ENCODE measurements around the gene MERTK. TPM values are rescaled to one million over a fixed set of nuclear protein-coding genes. Genes with fewer than 3 reads are reported as not detected.
A peak's percentile ranks its signal among the peaks of the same experiment; 100 is the strongest.
"Not testable (repeated sequence)": the region's sequence is repeated elsewhere in the genome, so short reads cannot be mapped to it uniquely, and the experiment has no call there.

MERTK gene
- total RNA-seq, 1 experiment from 2014 or later, result 0.25 TPM

DNA sequence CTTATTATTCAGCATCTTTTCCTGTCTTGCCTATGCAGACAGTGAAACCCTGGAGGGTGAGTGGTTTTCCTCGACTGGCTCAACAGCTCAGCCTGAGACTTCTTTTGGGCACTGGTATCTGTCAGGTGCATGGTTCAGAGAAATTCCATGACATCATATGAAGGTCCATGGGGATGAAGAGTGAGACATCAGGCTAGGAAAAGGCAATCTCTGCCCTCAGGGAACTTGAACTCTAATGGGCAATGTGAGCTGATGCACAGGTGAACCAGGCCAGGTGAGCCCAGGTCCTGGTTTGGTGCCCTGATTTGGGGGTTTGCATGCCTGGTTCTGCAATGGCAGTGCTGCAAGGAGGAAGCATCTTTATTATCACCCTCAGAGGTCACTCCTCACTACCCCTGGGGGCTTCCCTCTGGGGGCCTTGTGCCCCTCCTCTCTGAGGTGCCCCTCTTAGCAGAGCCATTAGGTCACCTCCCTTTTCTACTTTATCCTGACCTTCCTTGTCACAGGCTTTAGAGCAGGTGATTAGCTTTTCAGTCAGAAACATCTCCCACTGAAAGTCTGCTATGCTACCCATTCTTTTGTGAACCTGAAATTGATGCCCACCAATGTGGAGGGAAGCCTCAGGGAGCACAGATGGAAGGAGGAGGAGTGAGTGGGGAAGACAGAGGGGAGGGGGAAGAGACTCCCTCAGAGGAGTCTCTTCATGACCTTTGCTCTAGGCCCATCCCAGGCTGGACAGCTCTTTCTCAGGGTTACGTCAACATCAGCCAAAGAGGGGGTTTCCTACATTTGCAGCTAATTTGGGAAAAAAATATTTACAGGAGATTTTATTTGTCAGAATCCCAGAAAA, 47.3 kb downstream of the MERTK start:
- no peak for DNase-seq (ENCODE audit: low read depth)

DNA sequence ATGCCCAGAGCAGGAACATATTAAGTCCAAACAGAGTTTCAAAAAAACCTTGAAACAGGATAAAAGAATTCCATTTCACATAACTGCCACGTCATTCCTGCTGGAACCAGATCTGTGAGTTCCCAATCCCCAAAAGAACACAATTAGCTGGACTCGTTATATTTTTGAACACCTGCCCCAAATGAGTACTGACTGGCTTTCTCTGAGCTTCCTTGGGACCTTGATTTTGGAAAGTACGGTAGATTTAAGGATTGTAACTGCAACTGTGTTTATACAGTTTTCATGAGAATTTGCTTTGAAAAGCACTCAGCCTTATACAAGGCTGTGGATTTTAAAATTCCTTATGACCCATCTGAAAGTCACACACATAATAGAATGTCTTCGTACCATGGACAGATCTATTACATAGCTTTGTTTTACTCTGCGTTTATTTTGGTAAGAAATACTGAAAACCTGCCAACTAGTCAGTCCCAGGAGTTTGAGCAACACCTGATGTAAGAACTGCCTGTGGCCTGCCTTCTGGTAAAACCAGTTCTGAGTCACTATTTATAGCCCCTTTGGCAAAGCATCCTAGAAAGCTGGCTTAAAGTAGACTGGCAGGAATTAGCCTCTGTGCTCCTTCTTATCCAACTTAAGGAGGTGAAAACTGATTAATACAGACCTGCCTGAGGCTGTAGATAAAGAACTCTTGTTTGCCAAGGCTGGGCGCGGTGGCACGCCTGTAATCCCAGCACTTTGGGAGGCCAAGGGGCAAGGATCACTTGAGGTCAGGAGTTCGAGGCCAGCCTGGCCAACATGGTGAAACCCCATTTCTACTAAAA, 48.1 kb downstream of the MERTK start:
- peak; percentile 89 for DNase-seq (ENCODE audit: low read depth)

DNA sequence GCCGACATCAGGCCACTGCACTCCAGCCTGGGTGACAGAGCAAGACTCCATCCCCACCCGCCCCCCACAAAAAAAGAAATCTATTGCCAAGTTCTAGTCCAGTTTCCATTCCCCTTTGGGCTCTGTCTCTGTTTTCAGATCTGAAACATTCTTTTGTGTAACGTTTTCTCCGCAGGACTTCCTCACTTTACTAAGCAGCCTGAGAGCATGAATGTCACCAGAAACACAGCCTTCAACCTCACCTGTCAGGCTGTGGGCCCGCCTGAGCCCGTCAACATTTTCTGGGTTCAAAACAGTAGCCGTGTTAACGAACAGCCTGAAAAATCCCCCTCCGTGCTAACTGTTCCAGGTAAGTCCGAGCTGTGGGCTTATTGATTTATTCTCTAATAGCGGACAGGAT, 48.8 kb downstream of the MERTK start:
- DNase-seq (ENCODE audit: low read depth), result no peak

DNA sequence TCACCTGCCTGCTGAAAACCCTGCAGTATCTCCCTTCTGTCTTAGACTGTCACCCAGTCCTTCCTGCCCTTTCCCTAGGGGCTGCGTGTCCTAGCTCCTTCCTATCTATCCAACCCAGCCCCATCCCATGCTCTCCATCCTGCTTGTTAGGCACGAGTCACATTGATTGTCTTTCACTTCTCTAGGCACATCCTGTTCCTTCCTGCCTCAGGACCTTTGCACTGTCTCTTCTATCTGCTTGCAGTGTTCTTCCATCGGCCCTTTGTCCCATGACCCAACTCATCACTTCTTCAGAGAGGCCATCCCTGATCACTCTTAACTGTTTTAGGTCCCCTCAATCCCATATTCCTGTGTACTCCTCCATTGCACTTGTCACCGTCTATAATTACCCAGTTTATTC, 50.4 kb downstream of the MERTK start:
- DNase-seq (ENCODE audit: low read depth), result no peak

DNA sequence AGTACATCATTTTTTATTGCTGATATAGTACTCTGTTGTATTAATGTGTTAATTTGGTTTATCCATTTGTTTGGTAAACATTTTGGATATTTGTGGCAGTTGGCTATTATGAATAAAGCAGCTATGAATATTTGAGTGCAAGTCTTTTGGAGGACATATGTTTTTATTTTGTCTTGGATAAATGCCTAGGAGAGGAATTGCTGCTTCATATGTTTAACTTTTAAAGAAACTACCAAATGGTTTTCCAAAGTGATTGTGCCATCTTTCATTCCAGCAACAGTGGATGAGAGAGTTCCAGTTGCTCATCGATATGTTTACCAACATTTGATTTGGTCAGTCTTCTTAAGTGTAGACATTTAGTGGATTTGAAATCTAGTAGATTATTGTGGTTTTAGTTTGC, 51.8 kb downstream of the MERTK start:
- no peak for DNase-seq (ENCODE audit: low read depth)

DNA sequence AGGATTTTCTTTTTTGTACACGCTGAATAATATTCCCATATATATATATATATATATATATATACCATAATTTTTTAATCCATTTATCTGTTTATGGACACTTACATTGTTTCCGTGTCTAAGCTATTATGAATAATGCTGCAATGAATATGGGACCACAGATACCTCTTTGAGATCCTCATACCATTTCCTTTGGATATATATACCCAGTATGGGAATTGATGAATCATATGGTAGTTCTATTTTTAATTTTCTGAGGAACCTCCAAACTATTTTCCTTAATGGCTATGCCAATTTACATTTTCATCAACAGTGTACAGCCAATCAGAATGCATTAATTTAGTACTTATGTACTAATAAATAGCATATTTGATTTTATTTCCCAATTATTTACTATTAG, 53.1 kb downstream of the MERTK start:
- DNase-seq (ENCODE audit: low read depth), result no peak

DNA sequence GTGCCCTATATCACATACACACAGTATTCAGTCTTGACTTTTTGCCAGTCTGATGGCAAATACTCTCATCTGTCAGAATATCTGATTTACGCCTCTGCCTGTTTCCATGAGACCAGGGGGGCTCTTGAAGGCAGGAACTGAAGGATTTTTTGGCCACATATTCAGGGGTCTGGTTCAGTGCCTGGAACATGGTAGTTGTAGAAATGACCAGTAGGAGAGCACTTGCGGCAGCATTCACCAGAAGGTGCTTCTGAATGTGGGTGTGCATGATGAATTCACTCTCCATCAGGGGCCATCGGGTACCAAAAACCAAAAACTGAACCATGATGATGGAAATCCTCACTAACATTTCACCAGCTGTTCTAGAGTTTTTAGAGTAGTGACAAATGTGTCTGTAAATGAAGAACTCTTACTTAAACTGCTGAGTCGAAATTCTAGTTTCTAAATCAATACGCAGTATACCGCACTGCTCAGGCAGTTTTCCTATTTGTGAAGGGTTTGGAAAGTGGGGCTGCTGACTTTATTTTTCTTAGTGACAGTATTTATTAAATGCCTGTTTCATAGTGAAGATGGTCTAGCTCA, 54.6 kb downstream of the MERTK start:
- DNase-seq (ENCODE audit: low read depth), result no peak

DNA sequence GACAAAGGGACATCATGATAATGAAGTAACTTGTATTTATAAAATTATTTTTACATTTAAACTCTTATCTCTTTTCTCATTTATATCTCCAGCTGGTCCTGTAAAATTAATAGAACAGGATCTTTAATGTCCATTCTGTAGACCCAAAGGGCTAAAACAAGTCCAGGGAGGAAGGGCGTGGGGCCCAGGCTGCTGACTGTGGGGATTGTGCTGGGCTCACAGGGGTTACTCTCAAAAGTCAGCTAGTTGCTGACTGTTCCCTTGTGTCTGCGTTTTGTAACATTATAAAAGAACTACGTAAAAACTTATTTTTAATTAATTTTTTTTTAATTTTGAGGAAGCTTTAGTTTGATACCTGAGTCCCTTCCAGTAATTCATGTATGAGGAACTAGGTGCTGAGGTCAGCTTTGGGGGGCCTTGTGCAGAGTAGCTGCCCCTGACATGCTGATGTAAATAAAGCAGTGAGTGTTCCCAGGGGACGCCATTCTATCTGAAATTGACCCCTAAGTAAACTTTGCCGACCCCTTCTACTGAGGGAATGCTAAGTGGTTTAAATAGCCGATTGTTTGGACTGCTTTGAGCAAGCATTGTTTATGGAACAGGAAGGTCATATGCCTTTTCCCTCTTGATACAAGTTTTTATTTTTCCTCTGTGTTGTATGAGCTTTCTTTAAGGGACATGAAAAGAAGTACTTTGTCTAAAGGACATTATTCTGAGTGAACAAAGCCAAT, 56.4 kb downstream of the MERTK start:
- no peak for DNase-seq (ENCODE audit: low read depth)

DNA sequence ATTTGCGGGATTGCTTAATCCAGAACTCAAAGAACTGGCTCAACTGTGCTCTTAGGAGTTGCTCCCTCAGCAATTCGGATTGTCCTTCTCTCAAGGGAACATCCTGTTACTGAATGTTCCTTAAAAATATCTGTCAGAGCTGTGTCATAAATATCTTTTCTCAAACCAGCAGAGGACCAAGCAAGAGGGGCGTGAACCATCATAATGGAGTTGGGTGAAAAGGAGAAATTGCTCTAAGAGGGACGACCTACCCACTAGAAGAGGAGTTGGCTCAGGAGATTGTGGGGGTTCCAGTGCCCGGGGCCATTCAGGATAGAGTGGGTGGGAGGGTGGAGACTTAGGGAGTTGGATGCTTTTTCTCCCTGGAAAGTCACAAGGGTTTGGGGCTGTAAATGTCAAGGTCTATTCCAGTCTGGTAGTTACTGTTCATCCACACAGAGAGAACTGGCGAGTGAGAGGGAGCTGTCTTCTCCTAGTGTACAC, 59.5 kb downstream of the MERTK start:
- no peak for DNase-seq (ENCODE audit: low read depth)

DNA sequence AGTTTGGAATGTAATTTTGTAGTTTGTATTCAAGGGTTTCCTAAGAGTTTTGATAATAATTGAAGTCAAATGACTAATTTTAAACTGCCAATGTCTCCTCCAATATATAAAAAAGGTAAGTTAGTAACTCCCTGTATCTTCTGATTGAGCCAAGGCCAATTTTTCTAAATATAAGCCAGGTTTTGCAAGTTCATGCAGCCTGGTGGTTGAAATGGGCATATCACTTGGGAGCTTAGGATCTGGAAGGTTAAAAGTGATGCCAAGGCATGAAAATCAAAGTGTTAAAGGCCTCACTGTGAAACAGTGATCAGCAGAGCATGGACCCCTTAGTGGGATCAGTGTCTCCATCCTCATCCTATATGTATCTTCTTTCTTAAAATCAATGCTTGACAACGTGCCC, 60.5 kb downstream of the MERTK start:
- no peak for DNase-seq (ENCODE audit: low read depth)

DNA sequence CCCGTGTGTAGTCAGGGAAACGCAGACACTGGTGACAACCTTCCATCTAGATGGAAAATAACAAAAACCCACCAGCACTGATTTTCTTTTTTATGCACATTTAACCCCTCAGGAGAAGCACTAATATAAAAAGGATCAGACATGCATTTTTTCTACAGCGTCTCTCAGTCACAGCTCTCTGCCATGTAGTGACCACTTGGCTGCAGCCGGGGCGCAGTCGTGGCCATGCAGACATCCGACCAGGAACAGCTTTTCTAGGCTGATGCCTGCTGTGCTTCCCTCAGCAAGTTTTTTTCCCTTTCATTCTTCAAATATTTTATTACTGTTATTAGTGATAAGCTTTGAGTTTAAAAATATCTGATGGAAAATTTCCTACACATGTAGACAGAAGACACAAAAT, 63.3 kb downstream of the MERTK start:
- DNase-seq (ENCODE audit: low read depth), result no peak

DNA sequence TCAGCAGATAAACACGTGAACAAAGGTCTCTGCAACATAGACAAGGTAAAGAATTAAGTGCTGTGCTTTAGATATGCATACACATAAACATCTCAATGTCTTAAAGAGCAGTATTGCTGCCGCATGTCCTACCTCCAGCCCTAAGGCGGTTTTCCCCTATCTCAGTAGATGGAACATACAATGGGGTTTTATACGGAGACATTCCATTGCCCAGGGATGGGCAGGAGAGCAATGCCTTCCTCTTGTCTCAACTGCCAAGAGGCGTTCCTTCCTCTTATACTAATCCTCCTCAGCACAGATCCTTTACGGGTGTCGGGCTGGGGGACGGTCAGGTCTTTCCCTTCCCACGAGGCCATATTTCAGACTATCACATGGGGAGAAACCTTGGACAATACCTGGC, 64.7 kb downstream of the MERTK start:
- DNase-seq (ENCODE audit: low read depth), result not testable (repeated sequence)

DNA sequence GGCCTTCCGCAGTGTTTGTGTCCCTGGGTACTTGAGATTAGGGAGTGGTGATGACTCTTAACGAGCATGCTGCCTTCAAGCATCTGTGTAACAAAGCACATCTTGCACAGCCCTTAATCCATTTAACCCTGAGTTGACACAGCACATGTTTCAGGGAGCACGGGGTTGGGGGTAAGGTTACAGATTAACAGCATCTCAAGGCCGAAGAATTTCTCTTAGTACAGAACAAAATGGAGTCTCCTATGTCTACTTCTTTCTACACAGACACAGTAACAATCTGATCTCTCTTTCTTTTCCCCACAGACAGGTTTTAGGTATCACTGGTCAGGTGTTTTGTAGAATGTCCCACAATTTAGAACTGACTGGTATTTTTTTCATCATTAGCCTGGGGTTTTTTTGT, 65.1 kb downstream of the MERTK start:
- not testable (repeated sequence) for DNase-seq (ENCODE audit: low read depth)

DNA sequence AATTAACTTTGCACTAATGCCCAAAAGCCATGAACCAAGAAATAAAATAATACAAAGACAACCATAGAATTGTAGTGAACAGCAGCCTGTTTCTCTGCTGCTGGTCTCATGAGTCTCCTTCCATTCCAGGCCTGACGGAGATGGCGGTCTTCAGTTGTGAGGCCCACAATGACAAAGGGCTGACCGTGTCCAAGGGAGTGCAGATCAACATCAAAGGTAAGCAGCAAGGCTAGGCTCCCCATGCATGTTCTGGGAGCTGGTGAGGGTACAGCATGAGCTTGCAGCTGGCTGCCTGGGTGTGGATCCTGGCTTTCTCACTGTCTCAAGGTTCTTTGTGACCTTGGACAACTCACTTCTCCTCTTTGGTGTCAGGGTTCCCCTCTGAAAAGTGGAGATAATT, 66.7 kb downstream of the MERTK start:
- DNase-seq (ENCODE audit: low read depth), result no peak

DNA sequence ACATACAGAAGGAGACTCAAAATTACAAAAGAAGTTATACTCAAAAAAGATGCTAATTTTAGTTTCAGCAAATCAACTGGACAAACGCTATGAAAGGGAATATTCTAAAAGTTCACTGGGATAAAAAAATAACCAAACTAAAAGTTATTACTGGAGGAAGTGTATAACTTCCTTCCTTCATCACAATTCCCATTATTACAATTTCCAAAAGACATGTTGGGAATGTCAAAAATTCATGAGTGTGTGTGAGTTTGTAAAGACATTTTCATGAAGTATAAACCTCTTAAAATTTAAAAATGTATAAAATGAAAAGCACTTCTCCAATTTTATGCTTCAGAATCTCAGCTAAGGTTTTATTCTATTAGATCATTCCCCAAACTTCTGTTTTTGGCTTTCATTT, 67.8 kb downstream of the MERTK start:
- DNase-seq (ENCODE audit: low read depth), result no peak

DNA sequence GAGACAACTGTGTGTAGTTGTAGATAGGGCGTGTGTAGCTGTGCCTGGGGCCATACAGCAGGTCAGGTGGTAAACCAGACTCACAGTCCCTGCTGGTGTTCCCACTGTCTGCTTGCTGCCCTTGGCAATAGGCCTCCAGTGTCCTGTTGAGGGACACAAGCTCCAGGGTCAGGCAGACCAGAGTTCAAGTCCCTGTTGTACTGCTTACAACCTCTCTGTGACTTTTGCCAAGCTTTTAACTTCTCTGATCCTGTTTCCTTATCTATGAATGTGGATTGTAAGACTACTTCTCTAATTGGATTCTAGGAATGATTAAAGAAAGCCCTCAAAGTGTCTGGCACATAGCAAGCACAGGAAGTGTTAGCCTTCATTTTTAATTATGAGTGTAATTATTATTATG, 68.6 kb downstream of the MERTK start:
- DNase-seq (ENCODE audit: low read depth), result no peak

DNA sequence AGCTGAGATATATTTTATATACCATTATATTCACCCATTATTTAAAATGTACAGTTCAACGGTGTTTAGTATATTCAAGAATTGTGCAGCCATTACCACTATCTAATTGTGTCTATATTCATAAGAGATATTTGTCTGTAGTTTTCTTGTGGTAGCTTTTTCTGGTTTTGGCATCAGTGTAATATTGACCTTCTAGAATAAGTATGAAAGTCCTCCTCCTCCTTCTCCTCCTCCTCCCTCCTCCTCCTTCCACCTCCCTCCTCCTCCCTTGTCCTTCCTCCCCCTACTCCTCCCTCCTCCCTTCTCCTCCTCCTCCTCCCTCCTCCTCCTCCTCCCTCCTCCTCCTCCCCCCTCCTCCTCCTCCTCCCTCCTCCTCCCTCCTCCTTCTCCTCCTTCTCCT, 72.0 kb downstream of the MERTK start:
- DNase-seq (ENCODE audit: low read depth), result no peak

DNA sequence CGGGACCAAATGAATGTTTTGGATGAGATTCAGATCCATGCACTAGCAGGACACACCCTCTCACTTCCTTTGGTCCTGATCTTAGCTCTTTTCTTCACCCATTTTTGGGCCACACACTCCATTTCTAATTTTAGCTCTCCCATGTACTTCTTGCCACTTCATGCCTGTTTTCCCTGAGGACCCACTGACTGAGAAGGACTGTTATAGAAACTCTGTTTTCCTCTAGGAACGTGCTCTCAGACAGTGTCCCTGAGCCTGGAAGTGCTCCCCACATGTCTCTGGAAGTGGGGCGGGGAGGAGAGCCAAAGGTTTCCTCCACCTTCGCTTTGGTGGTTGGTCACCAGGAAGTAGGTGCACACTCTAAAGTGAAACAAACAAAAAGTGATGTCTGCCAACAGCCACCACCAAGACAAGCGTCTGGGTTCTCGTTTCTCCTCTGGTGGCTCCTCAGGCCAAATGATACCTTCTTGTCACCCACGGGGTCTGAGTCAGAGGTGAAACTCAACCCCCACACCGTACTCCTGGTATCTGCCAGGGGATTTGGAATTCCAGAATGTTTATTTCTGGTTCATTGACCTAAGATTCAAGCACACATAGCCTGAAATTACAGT, 74.7 kb downstream of the MERTK start:
- DNase-seq (ENCODE audit: low read depth), result peak; percentile 63

DNA sequence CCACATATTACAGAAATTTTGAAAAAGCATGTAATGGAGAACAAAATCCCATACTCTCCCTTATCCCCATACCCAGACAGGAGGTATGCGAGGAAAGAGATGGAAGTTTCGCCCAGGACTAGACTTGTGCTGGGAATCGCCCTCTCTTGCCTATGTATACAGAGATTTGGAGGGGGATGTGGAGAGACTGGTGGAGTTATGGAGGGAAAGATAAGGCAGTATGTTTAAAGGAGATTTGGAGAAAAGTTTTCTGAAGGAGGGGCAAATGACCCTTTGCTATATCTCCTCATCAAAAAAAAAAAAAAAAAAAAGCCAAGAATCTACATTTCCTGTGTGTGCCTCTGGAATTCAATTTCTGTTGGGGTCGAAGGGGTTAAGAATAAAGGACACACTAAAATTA, 75.3 kb downstream of the MERTK start:
- no peak for DNase-seq (ENCODE audit: low read depth)

DNA sequence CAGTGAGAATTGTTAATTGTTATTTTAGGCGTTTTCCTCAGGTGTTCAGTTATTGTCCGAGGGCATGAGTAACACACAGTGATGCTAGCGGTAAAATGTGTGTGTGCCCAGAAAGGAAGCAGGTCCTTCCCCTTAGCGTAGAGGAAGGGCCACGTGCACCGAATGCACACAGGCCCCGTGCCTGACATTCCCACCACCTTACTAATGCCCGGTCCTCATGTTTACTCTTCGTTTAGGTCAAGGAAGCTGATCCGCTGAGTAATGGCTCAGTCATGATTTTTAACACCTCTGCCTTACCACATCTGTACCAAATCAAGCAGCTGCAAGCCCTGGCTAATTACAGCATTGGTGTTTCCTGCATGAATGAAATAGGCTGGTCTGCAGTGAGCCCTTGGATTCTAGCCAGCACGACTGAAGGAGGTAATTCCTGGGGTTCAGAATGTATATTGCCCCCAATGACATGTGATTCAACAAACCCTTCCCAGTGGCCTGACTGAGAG, 76.7 kb downstream of the MERTK start:
- DNase-seq (ENCODE audit: low read depth), result peak; percentile 94

DNA sequence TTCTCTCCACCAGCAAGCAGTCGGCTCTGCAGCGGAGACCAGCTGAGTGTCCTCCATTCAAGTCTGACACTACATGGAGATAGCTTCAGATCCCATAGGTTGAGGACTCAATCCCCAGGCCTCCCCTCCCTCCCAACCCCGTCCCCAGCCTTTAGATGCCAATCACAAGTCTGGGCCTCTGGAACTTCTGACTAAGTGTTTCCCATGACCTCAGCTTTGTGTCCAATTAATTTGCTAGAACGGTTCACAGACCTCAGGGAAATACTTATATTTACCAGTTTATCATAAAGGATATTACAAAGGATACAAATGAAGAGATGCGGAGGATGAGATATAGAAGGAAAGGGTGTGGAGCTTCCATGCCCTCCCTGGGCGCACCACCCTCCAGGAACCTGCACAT, 77.4 kb downstream of the MERTK start:
- DNase-seq (ENCODE audit: low read depth), result peak; percentile 22
